B cell (primary cell): ENCODE data around the gene ITGB1BP1. TPM values are rescaled to one million over a fixed set of nuclear protein-coding genes. Genes with fewer than 3 reads are reported as not detected.

Experiments used
- ATAC-seq: fragments of 200-7000 bp; cut with Tn5 transposase; one replicate; pipeline ENCODE4 v1.10.0; 2021; ENCODE audit warnings: low read depth, mild to moderate bottlenecking, moderate number of reproducible peaks, moderate library complexity
- CTCF ChIA-PET: fragments of 350-600 bp; sonication (Branson Sonifier 250); formaldehyde crosslinking; loops from one replicate; lab custom pipeline; 2021; ENCODE audit warnings: antibody characterized with exemption, inconsistent platforms; lab: Charles Lee
- POLR2A ChIA-PET: fragments of 350-600 bp; sonication (Branson Sonifier 250); formaldehyde crosslinking; loops from one replicate; lab custom pipeline; 2021; ENCODE audit warnings: antibody characterized with exemption; lab: Charles Lee
- DNase-seq: peaks from one replicate; pipeline ENCODE4 v3.0.0; 2013
- H2AFZ ChIP-seq: 2 replicates; pipeline ENCODE4 v1.6.1; 2012; ENCODE audit warnings: mild to moderate bottlenecking, low read depth, low read length; ENCODE audit not compliant: insufficient read depth, poor library complexity, severe bottlenecking
- H3K27ac ChIP-seq, 2 donors: 1 replicate in 1 of 2; 2 replicates in 1 of 2; pipeline ENCODE4 v1.5.1; 2012 to 2013; ENCODE audit warnings: low read length in 2 of 2, mild to moderate bottlenecking in 2 of 2, moderate library complexity in 1 of 2
- H3K27me3 ChIP-seq, 4 experiments: fragments of 200-600 bp in 1 of 4; sonication (generic) in 1 of 4; replicated peaks in 1 of 4; 1 replicate in 2 of 4; 2 replicates in 2 of 4; pipeline versions ENCODE4 v1.6.1 to v1.7.0; 2013 to 2016; ENCODE audit warnings: low read length in 3 of 4, mild to moderate bottlenecking in 2 of 4, mixed read lengths in 1 of 4, moderate library complexity in 1 of 4; ENCODE audit not compliant: insufficient read depth in 4 of 4, control insufficient read depth in 3 of 4; ENCODE audit errors: control extremely low read depth in 1 of 4
- H3K36me3 ChIP-seq, 2 experiments: replicated peaks in 1 of 2; 1 replicate in 1 of 2; 2 replicates in 1 of 2; pipeline versions ENCODE4 v1.6.1 to v1.7.1; 2013; ENCODE audit warnings: low read length in 1 of 2; ENCODE audit not compliant: insufficient read depth in 2 of 2, control insufficient read depth in 1 of 2; ENCODE audit errors: control extremely low read depth in 1 of 2, extremely low read depth in 1 of 2
- H3K4me1 ChIP-seq, 2 donors: fragments of 200-600 bp in 1 of 2; sonication (generic) in 1 of 2; 1 replicate in 1 of 2; 2 replicates in 1 of 2; pipeline versions ENCODE4 v1.5.1 to v1.6.1; 2013 to 2017; ENCODE audit warnings: low read length in 2 of 2; ENCODE audit not compliant: control insufficient read depth in 2 of 2, insufficient read depth in 2 of 2
- H3K4me2 ChIP-seq: replicated peaks from 2 replicates; pipeline ENCODE3; 2012; ENCODE audit warnings: mild to moderate bottlenecking, low read depth, low read length; ENCODE audit not compliant: poor library complexity, severe bottlenecking
- H3K4me3 ChIP-seq, 5 experiments: fragments of 200-600 bp in 1 of 5; sonication (generic) in 1 of 5; 1 replicate in 3 of 5; 2 replicates in 2 of 5; pipeline versions ENCODE4 v1.5.1 to v1.7.0; 2011 to 2016; ENCODE audit warnings: low read length in 4 of 5, mild to moderate bottlenecking in 4 of 5, low read depth in 2 of 5, control low read depth in 1 of 5, moderate library complexity in 1 of 5; ENCODE audit not compliant: insufficient read depth in 1 of 5; ENCODE audit errors: control extremely low read depth in 1 of 5, extremely low read depth in 1 of 5
- H3K79me2 ChIP-seq: fragments of 200-600 bp; sonication (generic); one replicate; pipeline ENCODE4 v1.6.0; 2016; ENCODE audit warnings: low read length; ENCODE audit not compliant: control insufficient read depth, insufficient read depth
- H3K9ac ChIP-seq: fragments of 200-600 bp; sonication (generic); 2 replicates; pipeline ENCODE4 v1.6.1; 2017; ENCODE audit warnings: mild to moderate bottlenecking, low read length, moderate library complexity
- H3K9me3 ChIP-seq, 3 donors: one replicate each; pipeline versions ENCODE4 v1.6.1 to v1.7.1; 2013; ENCODE audit warnings: low read length in 2 of 3; ENCODE audit not compliant: control insufficient read depth in 2 of 3, insufficient read depth in 1 of 3; ENCODE audit errors: control extremely low read depth in 1 of 3
- H4K20me1 ChIP-seq: 2 replicates; pipeline ENCODE4 v1.6.0; 2012; ENCODE audit warnings: mild to moderate bottlenecking, low read length; ENCODE audit not compliant: insufficient read depth, control insufficient read depth, poor library complexity, severe bottlenecking
- H3K27ac Mint-ChIP-seq: one replicate; pipeline ENCODE4 v1.8.0; 2021; ENCODE audit warnings: mixed read lengths
- H3K27me3 Mint-ChIP-seq: one replicate; pipeline ENCODE4 v1.8.0; 2021; ENCODE audit warnings: mixed read lengths
- H3K4me1 Mint-ChIP-seq: one replicate; pipeline ENCODE4 v1.8.0; 2021; ENCODE audit warnings: mixed read lengths
- H3K4me3 Mint-ChIP-seq: one replicate; pipeline ENCODE4 v1.8.0; 2021; ENCODE audit warnings: mixed read lengths
- H3K9me3 Mint-ChIP-seq: one replicate; pipeline ENCODE4 v1.8.0; 2022; ENCODE audit warnings: mixed read lengths; ENCODE audit not compliant: insufficient read depth
- CTCF ChIP-seq: fragments of 200-600 bp; IDR thresholded peaks from one replicate; pipeline ENCODE4 v1.8.0; 2022; ENCODE audit warnings: antibody characterized with exemption, mild to moderate bottlenecking
- EZH2 ChIP-seq: IDR thresholded peaks from 2 replicates; pipeline ENCODE4 v1.6.1; 2012; ENCODE audit warnings: borderline replicate concordance, low read depth, mild to moderate bottlenecking, moderate library complexity, low read length; ENCODE audit not compliant: insufficient read depth, poor library complexity, severe bottlenecking
- WGBS: methylation state at CpG from one replicate; pipeline ENCODE4 v1.1.5; 2013; ENCODE audit warnings: missing lambda C conversion rate; ENCODE audit not compliant: insufficient coverage; 5-methylcytosine and 5-hydroxymethylcytosine counted together
- intact Hi-C: fragments of 100-400 bp; cut with micrococcal nuclease; formaldehyde crosslinking; loops from one replicate; pipeline ENCODE4 v1.10.0; 2022
- polyA plus RNA-seq: library from polyadenylated mRNA; depleted of rRNA; stranded (reverse); fragments of >200 nt; gene quantifications from 2 replicates; pipeline ENCODE4 v1.2.3, GENCODE V29; 2012
- total RNA-seq, 2 donors: library from RNA; stranded (reverse); fragments of 120-200 nt in 1 of 2; gene quantifications; 1 replicate in 1 of 2; 2 replicates in 1 of 2; pipeline versions ENCODE4 v1.2.3 to v1.2.4, GENCODE V29; 2013 to 2022

Gene ITGB1BP1
- total and polyA plus RNA-seq, 2 donors (not counting 1 experiment from before 2014, with no cell fraction given): 25.7 to 47.1 TPM

- Histone ChIP-seq H3K27me3 (no peaks in the 10 kb centered on the region), H3K27ac (no peak overlapping the region), H4K20me1 (no peaks in the 10 kb centered on the region), H3K4me1 (no peaks in the 10 kb centered on the region), H3K9me3 (peaks cover 0 to 4% (median 0%) of the 10 kb centered on the region in 3 donors), H3K9ac (no peak overlapping the region), H3K79me2 (no peaks in the 10 kb centered on the region), H3K4me3 (no peak overlapping the region), H3K4me2 (no peak overlapping the region), H2AFZ (no peak overlapping the region), H3K36me3 (peaks cover 0 to 23% of the 10 kb centered on the region in 2 experiments)
- 96% methylated on average over 8 of the region's 10 CpGs for WGBS
- intact Hi-C loops: no loop called here
- ATAC-seq (no peak), DNase-seq (no peak)
- Mint-ChIP-seq H3K4me1 (peaks cover 4% of the 10 kb centered on the region), H3K9me3 (no peaks in the 10 kb centered on the region), H3K4me3 (no peak overlapping the region), H3K27me3 (no peaks in the 10 kb centered on the region), H3K27ac (no peak overlapping the region)
- TF ChIP-seq CTCF (no peak), EZH2 (no peak)
- CTCF ChIA-PET: no interaction called here
- POLR2A ChIA-PET: no interaction called here
These were observed 44.4 kb upstream of the ITGB1BP1 start for GRCh38 chr2:9467687-9468086.

GRCh38 chr2:9466147-9466683 lies 42.9 kb upstream of the ITGB1BP1 start:
- ChIA-PET CTCF (no interaction called here), POLR2A (no interaction called here)
- Histone ChIP-seq H3K4me3 (no peak overlapping the region), H3K9me3 (peaks cover 0 to 4% (median 0%) of the 10 kb centered on the region in 3 donors), H3K4me1 (no peaks in the 10 kb centered on the region), H2AFZ (no peak overlapping the region), H4K20me1 (no peaks in the 10 kb centered on the region), H3K9ac (no peak overlapping the region), H3K27me3 (no peaks in the 10 kb centered on the region), H3K36me3 (peaks cover 0 to 22% of the 10 kb centered on the region in 2 experiments), H3K4me2 (no peak overlapping the region), H3K27ac (no peak overlapping the region), H3K79me2 (no peaks in the 10 kb centered on the region)
- TF ChIP-seq CTCF (no peak), EZH2 (no peak)
- ATAC-seq (no peak), DNase-seq (no peak)
- H3K27me3 Mint-ChIP-seq: no peaks in the 10 kb centered on the region
- H3K9me3 Mint-ChIP-seq: no peaks in the 10 kb centered on the region
- intact Hi-C loops: no loop called here
- no peaks in the 10 kb centered on the region for H3K4me1 Mint-ChIP-seq
- no peak overlapping the region for H3K27ac Mint-ChIP-seq
- no peak overlapping the region for H3K4me3 Mint-ChIP-seq
- WGBS: 99% methylated on average over 45 of the region's 46 CpGs
